Activated CD8-positive, alpha-beta memory T cell treated with anti-CD3 and anti-CD28 coated beads for 4 hours (primary cell): ENCODE data around the gene TMEM185B.
A peak's percentile ranks its signal among the peaks of the same experiment; 100 is the strongest.
"Not testable (repeated sequence)": the region's sequence is repeated elsewhere in the genome, so short reads cannot be mapped to it uniquely, and the experiment has no call there.

Experiments
- DNase-seq, 2 donors: peaks; one replicate each; pipeline ENCODE4 v3.0.0-alpha.2; 2020; ENCODE audit warnings: low read depth in 2 of 2

TMEM185B gene

DNA sequence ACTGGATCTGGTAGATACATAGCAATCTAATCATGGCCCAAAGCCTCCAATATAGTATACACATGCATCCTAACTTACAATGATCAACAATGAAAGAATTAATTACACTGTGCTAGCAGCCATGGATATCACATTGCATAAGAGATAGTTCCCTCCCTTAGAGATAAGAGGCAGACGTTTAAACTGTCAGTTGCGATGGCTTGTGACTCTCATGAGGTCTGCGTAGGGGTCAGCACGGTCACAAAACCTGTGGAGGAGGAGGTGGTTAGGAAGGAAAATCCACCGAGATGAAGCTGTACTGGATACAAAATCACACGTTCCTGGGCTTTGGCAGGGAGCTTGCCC is 28.7 kb upstream of the TMEM185B start:
- DNase-seq = no peak

DNA sequence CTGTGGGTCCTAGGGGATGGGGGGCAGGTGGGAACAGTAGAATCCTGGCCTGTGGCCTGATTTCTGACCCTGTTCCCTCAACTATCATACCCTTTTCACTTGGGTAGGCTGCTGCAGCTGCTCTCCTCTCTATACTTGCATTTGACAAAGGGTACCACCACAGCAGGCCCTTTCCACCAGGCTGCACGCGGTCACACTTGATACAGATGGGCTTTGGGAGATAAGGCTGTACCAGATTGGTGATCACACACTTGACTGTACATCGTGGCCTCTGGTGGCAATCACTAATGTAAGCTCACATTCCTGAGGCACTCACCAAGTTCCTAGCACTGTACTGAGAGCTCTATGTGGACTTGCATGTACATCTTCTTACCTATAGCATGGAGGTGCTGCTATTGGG is 27.9 kb upstream of the TMEM185B start:
- DNase-seq = no peak

DNA sequence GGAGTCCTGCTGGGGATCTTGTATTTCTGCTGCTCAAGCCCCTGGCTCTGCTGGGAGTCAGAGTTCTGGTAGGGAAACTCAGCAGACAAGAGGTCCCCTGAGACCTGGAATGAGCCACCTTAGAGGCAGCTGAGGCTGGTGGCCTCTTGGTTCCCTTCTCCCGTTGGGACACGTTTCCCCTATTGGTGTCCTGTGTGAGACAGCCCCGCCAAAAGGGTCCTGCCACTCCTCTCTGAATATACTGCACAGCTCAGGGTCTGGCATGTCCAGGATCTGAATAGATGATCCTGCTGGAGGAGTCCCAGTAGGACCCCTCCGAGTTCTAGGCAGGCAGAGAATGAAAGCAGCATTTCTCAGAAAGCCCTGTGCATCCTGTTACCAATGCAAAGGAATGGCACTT is 27.4 kb upstream of the TMEM185B start:
- DNase-seq = no peak

DNA sequence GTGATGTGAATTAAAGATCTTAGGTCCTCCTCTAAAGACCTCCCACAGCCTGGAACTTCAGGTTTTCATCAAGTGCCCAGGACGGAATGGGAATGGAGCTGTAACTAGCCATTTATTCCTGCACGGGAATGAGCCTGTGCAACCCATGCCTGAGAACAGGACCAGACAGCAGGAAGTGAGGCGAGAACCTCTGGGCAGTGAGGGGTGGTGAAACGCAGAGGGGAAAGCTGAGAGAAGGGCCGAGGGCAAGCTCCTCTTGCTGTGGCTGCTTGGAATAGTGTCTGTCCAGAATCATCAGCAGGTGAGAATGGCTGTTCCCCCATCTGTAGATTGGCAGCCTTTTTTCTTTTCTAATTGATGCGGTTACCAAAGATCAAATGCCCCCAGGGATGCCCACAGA is 24.7 kb upstream of the TMEM185B start:
- no peak for DNase-seq

DNA sequence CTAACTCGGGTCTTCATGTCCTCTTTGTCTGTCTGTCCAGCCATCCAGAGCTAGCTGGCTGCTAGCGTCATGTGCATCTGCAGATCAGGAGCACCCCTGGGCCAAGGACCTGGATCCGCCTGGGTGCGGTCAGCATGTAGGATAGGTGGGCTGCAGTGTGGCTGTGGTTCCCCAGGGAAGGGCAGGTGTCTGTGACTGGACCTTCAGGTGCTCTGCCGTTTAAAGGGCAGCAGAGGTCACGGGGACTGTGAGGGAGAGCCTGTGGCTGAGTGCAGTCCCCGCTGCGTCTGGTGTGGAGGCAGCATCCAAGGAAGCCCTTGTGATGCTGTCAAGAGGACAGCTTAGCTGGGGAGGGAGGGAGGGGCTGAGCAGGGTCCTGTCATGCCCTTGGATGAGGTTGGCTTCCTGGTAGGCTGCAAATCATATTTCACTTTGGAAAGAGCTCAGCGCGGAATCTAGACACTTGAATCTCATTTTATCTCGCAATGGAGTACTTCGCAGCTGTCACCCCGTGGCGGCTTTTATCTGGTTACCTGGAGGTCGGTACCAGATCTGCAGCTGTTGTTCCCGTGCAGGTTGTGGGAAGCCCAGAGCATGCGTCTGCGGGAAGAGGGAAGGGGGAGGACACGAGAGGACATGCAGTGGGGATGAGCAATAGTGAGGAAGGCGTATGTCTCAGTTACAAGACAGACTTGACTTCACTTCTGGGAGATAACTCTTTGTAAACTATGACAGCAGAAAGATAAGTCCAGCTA is 23.5 kb upstream of the TMEM185B start:
- no peak for DNase-seq

DNA sequence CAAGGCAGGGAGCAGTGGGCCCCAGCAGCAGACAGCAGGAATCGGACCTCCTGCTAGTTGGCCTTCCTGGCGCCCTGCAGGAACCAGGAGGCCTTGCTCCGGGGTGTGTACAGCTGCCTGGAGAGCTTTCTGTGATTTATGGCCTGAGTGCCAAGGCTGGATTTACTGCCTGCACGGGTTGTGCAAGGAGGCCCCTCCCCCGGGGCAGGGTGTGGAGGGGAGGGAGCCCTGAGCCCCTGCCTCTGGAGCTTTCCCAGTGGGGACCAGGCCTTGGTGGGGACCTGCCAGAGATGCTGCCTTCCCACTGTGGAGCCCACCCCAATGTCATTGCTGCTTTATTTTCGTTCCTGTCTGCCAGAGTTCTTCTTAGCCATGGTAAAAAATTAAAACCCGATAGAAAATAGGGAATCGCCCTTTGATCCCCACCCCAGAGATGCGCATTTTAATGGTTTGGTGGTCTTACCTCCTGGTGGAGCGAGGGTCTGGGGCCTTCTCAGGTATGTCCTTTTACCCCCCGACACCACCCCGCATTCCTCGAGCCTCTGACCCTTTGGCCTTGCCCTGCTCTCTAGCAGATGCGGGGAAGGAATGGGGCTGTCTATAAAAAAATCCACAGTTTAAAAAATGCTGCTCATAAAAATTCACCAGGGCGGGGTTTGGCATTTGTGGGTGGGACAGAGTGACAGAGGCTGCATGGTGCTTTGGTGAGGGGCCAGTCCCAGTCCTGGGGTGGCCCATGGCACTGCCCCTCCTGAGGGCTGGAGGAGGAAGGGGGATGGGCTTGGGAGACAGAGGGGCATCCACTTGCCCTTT is 22.5 kb upstream of the TMEM185B start:
- DNase-seq = no peak

DNA sequence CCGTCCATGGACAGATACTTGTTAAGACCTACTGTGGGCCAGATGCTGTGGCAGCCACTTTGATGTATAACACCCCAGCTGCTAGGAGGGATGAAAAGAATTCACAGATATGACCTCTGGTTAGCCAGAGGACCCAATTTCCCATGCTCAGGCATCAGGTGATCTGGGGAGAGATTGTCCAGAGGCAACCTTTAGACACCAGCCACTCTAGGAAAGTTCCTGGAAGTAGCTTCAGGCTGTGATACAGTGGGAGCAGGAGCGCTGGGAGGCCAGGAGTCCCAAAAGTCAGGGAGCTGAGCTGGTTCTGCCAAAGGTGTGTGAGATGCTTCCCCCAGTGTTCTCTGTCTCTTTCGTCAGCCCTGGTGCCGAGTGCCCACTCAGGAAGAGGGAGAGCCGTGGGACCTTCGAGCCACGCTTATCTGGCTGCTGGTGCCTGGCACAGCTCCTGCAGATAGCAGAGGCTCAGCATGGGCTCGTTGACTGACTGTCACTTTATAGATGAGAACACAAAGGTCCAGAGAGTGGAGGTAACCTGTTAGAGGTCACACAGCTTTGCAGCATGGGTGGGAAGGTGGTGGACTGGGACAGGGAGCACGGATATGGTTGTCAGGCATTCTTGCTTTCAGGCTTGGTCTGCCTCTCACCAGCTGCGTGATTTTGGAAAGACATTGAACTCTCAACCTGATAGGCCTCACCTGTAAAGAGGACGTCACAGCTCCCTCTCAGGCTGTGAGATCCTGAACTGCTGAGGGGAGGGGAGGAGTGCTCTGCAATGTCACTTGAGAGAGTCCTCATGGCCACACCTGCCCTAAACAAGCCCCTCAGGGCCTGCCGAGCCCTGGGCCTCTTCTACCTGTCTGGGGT is 21.7 kb upstream of the TMEM185B start:
- DNase-seq = no peak

DNA sequence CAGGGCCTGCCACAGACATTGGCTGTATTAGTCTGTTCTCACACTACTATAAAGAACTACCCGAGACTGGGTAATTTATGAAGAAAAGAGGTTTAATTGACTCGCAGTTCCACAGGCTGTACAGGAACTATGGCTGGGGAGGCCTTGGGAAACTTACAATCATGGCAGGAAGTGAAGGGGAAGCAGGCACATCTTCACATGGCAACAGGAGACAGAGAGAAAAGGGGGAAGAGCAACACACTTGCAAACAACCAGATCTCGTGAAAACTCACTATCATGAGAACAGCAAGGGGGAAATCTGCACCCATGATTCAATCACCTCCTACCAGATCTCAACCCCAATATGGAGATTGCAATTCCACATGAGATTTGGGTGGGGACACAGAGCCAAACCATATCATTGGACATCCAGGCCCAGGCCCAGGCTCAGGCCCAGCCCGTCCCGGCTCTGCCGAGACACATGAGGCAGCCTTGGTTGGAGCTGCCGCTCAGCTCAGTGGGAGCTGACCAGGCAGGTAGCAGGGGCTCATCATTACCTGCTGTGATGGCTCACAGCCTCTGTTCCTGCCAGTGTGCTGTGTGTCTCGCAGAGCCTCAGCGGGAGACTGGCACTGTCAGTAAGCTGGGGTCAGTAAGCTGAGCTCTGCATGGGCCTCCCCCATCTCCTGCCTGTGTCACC is 20.8 kb upstream of the TMEM185B start:
- no peak for DNase-seq

DNA sequence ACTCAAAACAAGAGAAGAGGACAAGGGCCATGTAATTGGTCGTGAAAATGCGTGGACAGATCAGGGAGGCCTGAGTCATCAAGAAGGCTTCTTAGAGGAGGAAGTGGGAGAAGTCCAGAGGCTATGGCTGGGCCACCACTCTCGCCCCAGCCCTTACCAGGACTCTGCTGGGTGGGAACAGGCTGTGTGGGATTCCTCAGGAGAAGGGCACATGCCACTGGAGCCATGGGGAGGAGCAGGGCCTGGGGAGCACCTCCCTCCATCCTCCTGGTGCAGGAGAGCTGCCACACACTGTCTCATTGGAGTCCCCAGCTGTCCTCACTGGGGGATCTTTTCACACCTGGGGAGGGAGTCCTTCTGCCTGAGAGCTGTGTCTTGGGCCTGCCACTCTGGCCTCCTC is 20.0 kb upstream of the TMEM185B start:
- DNase-seq = no peak

DNA sequence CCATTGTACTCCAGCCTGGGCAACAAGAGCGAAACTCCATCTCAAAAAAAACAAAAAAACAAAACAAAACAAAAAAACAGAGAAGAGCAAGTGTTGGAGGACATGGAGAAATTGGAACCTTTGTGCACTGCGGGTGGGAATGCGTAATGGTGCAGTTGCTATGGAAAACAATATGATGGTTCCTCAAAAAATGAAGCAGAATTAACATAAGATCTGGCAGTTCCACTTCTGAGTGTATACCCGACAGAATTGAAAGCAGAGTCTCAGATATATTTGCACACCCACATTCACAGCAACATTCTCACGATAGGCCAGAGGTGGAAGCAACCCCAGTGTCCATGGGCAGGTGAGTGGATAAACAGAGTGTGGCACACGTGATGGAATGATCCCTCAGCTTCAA is 18.5 kb upstream of the TMEM185B start:
- DNase-seq = no peak

DNA sequence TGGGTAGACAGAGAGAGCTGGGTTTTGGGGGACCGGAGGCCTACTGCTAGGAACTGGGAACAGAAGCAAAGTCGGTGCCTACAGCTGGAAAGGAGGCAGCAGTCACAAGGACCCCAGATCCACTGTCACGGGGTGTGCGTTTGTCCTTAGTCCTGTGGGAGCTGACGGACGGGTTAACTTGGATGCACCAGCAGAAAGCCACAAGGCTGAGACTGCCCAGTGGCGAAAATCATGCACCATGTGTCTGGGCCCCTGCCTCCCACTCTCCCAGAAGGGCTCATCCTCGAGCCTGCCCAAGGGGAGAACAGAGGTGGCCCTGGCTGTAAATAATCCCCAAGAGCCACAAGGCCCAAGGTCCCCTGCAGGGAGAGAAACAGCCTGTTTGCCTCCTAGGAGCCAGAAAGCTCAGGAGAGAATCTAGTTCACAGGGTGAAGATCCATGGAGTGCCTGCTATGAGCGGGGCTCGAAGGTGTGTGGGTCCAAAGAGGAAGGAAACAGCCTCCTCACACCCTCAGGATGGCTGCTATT is 17.8 kb upstream of the TMEM185B start:
- DNase-seq = no peak

DNA sequence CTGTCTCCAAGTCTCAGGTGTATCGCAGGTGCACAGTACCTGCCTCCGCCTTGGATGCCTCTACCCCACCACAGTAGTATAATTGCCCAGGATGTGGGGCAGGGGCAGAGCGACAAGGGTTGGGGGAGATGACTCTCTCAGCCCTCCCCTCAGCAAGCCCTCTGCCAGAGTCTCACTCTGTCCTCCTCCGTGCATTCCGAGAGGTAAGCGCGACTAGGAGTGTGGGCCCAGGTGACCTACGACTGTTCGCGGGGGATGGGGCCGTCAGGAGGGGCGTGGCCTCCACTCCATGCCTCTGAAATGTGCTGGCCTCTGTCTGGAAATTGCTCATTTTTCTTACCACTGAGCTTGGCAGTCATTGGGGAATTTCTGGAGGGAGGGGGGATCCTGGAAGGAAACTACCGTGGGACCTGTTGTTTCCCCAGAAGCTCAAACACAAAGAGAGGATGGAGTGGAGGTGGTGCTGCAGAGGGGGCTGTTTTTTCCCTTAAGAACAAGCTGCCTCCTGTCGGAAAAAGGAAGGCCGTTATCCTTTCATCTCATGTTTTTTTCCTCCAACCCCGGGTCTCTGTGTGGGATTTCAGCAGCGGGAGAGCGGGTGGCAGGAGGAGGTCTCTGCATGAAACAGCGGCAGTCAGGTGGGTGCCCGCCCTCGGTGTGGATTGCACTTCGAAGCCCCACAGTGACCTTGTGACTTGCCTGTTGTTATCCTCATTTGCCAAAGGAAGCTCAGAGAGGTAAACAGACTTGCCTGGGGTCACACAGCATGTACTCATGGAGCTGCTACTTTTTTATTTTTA is 16.5 kb upstream of the TMEM185B start:
- no peak for DNase-seq

DNA sequence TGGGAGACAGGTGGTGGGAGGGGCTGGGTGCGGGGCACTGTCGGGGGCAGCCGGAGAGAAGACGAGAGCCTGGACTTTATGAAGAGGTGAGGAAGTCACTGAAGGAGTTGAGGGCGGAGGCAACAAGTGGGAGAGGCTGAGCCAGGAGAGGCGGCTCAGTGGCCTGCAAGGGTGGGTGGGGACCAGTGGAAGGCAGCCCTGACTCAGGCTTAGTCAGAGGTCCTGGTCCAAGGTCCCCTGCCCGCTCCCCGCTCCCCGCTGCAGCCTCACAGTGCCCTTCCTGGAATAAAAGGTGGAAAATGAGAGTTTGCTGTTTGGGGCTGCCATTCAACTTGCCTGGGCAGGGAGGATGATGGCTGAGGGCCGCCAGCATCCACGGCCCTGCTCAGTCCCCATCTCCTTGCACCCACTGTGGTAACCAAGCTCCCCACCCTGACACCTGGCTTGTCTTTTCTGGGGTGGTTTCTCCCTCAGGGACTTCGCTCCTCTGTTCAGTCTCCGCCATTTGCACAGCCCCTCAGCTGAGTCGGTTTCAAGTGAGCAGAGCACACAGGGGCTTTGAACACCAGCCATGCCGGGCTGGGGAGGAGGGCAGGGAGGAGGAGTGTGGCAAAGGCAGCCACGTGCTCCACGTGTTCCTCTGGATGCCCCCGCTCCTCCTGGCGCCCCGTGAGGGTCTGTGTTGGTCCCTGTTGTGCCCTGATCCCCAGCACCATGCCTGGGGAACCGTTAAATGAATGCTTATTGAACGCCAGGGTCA is 15.7 kb upstream of the TMEM185B start:
- no peak for DNase-seq

DNA sequence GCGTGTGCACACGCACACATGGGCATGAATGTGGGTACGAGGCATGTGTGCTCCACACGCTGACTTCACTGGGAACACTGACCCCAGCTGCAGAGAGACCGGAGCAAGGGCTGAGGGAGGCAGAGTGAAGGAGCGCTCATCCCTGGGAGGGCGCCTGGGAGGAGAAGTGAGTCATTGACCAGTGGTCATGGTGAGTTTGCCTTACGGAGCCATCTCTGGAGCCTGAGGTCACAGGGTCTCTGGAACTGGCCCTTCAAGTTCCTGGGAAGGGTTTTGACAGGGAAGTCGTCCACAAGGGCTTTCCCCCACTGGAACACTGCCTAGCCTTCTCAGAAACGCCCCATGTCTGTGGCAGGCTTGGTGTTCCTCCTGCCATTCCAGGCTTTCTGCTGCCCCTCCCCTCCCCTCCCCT is 14.3 kb upstream of the TMEM185B start:
- DNase-seq = no peak

DNA sequence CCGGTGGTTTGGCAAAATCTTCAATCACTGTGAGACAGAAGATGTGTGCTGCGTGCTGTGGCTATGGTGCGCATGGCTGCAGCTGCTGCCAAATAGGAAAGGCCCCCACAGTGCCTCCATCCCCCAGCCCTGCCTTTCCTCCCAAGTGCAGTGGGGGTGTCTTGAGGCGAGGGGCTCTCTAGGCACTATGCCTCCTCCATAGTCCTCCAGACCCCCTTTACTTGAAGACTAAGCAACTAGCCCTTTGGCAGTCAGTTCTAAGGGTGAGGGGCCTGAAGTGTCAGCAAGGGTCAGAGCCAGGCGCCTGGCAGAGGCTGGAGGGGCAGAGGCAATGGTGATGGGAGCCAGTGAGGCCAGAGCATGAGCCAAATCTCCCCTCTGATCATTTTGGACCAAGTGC is 13.6 kb upstream of the TMEM185B start:
- DNase-seq = no peak

DNA sequence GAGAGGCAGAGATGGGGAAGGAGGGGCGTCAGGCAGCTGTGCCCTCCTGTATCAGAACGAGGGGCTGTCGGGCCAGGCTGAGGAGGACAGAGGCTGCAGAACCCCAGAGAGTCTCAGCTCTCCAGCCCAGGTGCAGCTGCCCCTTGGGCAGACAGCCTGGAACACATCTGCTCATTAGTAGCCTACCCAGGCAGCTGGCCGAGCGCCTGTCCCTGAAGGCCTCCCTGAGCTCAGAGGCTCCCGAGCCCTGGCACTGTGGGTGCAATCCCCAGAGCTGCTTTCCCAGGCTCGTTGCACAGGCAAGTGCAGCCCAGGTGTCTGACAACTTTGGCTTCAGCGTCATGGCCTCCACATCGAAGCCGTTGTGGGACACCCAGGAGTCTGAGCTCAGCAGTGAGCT is 13.1 kb upstream of the TMEM185B start:
- DNase-seq = no peak

DNA sequence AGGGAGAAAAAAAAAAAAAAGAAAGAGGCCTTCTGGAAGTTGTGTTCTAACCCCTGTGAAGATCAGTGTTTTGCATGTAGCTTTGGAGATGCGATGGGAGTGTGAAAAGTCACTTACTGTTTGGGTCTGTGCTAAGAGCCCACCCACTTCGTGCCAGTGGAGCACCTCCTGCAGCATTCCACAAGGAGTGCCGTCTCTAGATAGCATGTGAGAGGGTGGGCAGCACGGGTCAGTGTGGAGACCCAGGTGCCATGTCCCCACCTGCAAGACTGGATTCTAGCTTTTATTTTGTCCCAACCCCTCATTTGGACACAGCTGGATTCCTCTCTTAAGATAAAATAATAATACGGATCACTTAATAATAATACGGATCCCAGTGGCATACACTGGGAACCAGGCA is 12.5 kb upstream of the TMEM185B start:
- no peak for DNase-seq

DNA sequence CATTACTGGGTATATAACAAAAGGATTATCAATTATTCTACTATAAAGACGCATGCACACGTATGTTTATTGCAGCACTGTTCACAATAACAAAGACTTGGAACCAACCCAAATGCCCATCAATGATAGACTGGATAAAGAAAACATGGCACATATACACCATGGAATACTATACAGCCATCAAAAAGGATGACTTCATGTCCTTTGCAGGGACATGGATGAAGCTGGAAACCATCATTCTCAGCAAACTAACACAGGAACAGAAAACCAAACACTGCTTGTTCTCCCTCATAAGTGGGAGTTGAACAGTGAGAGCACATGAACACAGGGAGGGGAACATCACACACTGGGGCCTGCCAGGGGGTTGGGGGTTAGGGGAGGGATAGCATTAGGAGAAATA is 12.0 kb upstream of the TMEM185B start:
- not testable (repeated sequence) for DNase-seq

DNA sequence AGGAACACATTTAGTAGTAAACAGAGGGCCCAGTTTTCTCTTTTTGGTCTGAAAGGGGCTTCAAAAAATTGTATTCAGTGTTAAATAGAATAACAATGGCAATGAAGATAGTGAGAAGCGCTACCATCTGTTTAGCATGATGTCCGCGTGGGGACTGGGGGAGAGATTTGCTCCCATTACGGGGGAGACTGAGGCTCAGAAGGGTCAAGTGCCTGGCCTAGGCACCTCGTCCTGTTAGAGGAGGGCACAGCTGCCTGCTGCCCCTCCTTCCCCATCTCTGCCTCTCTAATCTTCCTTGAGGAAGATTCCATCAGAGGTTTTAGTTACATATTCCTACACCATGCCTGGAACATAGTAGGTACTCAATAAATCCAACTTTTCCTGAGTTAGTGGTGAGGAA is 10.1 kb upstream of the TMEM185B start:
- DNase-seq = no peak

DNA sequence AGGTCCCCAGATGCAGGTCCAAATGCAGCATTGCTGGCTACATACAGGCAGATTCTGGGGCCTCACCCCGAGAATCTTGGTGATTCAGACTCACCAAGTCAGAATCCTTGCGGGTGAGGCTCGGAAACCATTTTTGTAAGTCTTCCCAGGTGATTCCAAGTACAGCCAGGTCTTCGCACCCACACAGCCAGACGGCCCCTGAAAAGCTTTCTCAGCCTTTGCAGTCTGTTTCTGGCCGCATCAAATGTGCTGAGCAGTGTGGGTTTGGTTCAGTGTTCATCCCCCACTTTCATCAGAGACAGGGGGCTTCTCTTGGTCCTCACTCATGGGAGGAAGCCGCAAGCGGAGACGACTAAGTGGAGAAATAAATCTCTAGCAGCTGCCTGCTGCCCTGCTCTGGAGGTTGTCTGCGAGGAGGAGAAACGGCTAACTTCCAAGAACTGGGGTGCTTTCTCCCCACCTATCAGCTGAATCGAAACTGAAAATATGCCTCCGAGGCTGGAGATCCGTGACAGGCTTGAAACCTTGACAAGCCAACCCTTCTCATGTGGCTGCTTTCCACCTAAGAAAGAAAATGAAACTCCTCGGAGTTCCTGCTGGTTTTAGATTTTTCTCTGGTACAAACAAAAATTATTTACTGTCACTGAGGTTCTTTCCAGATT is 8.9 kb upstream of the TMEM185B start:
- DNase-seq = peak; percentile 53 to 70
